OCI-LY1 (cell line): Measurements from ENCODE around the gene DCAF5.

Experiments used
- CTCF ChIP-seq: fragments of 200-600 bp; sonication (generic), shearing (Covaris generic); IDR thresholded peaks from 2 replicates; pipeline ENCODE4 v1.5.1; 2017; ENCODE audit warnings: mild to moderate bottlenecking, antibody characterized with exemption, low read length, moderate library complexity, mixed read lengths
- EZH2 ChIP-seq: fragments of 200-600 bp; sonication (generic), shearing (Covaris generic); IDR thresholded peaks from 2 replicates; pipeline ENCODE4 v1.8.0; 2017; ENCODE audit warnings: borderline replicate concordance, mixed run types, mild to moderate bottlenecking, antibody characterized with exemption, low read length, moderate library complexity, mixed read lengths

- TF ChIP-seq CTCF (no peak), EZH2 (no peak)
Observed at GRCh38 chr14:69077841-69078240, 75.1 kb downstream of the DCAF5 start.
